ENCODE results near the gene POT1. TPM values are rescaled to one million over a fixed set of nuclear protein-coding genes. Genes with fewer than 3 reads are reported as not detected.

The POT1 gene
- total RNA-seq, 1 experiment from 2014 or later, result 22.7 TPM

DNA sequence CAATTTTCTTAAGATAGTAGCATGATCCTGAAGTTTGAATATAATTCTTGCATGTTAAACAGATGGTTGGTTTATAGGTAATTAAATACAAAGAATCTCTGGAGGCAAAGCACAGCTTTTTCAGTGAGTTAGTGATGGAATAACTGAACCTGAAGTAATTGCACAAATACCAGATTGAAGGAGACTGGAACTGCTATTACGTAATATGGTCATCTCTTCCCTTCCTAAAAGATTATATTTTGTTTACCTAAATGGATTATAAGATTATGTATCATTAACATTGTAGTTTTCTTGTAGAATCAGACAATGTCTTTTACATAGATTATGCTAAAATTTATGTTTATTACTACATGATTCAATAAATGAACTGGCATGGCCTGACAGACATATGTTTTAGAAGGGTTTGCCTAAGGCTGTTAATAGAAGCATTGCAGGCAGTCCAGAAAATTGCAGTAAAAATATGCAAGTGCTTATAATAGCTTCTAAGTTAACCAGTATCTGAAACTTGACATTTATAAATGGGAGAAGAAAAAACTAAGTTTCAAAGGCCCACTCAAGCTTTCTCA, 128.2 kb downstream of the POT1 start:
- no peak overlapping the region for H3K4me3 ChIP-seq (ENCODE audit: low read depth, low read length, poor library complexity, severe bottlenecking)
- no peak overlapping the region for H3K27ac ChIP-seq (ENCODE audit: low read depth, low read length, poor library complexity, severe bottlenecking)
- no peak for DNase-seq (ENCODE audit: low spot score)
- no peaks in the 10 kb centered on the region for H3K36me3 ChIP-seq (ENCODE audit: insufficient read depth, low read length, poor library complexity, severe bottlenecking)
- ChIA-PET POLR2A (ENCODE audit: low non-redundant PET) (no interaction called here), CTCF (no interaction called here)
- intact Hi-C loops (cut with micrococcal nuclease; ENCODE audit: unreplicated experiment), result no loop called here
- H3K9me3 ChIP-seq (ENCODE audit: low read depth, low read length, poor library complexity, severe bottlenecking), result no peaks in the 10 kb centered on the region
- no peaks in the 10 kb centered on the region for H3K27me3 ChIP-seq (replicated peaks; ENCODE audit: insufficient read depth, low read depth, low read length, poor library complexity)
- TF ChIP-seq CTCF (conservative IDR thresholded peaks at IDR 0.05; ENCODE audit: low read depth, low read length) (no peak), EZH2 (IDR thresholded peaks at IDR 0.05; ENCODE audit: borderline replicate concordance, low read depth, low read length, poor library complexity, severe bottlenecking) (no peak)
- no peaks in the 10 kb centered on the region for H3K4me1 ChIP-seq (ENCODE audit: insufficient read depth, low read length, poor library complexity, severe bottlenecking)
- no TSS peak for BruUV-seq (replicated peaks)

DNA sequence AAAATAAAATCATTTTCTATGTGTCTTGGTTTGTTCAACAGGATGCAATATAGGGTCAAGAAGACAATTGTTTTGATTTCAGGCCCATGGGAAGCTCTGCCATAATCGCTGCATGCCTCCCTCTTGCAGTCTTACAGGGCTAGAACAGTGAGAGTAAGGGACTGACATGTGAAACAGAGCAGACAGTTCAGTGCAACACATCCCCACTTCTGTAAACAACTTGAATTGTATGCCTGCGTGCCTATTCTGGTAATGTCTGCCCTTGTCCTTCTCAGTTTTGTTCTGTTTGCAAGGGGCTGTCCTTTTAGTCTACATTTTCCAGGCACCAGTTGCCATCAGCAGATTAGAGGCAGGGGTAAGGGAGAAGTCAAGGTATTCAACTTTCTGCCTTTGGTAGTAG, 129.2 kb downstream of the POT1 start:
- intact Hi-C loops (cut with micrococcal nuclease; ENCODE audit: unreplicated experiment), result no loop called here

GRCh38 chr7:124799448-124799847, 130.2 kb downstream of the POT1 start:
- Histone ChIP-seq H3K27ac (ENCODE audit: low read depth, low read length, poor library complexity, severe bottlenecking) (no peak overlapping the region), H3K9me3 (ENCODE audit: low read depth, low read length, poor library complexity, severe bottlenecking) (no peaks in the 10 kb centered on the region), H3K4me3 (ENCODE audit: low read depth, low read length, poor library complexity, severe bottlenecking) (no peak overlapping the region), H3K36me3 (ENCODE audit: insufficient read depth, low read length, poor library complexity, severe bottlenecking) (no peaks in the 10 kb centered on the region), H3K27me3 (replicated peaks; ENCODE audit: insufficient read depth, low read depth, low read length, poor library complexity) (no peaks in the 10 kb centered on the region), H3K4me1 (ENCODE audit: insufficient read depth, low read length, poor library complexity, severe bottlenecking) (no peaks in the 10 kb centered on the region)
- TF ChIP-seq CTCF (conservative IDR thresholded peaks at IDR 0.05; ENCODE audit: low read depth, low read length), result no peak
- TF ChIP-seq EZH2 (IDR thresholded peaks at IDR 0.05; ENCODE audit: borderline replicate concordance, low read depth, low read length, poor library complexity, severe bottlenecking), result no peak
- BruUV-seq (replicated peaks), result no TSS peak
- DNase-seq (ENCODE audit: low spot score), result no peak
- POLR2A ChIA-PET (ENCODE audit: low non-redundant PET), result no interaction called here
- intact Hi-C loops (cut with micrococcal nuclease; ENCODE audit: unreplicated experiment), result no loop called here
- CTCF ChIA-PET, result no interaction called here

More for the DNA sequence above, 129.2 kb downstream of the POT1 start:
- no peaks in the 10 kb centered on the region for H3K36me3 ChIP-seq (ENCODE audit: insufficient read depth, low read length, poor library complexity, severe bottlenecking)
- H3K27ac ChIP-seq (ENCODE audit: low read depth, low read length, poor library complexity, severe bottlenecking), result no peak overlapping the region
- no peaks in the 10 kb centered on the region for H3K4me1 ChIP-seq (ENCODE audit: insufficient read depth, low read length, poor library complexity, severe bottlenecking)
- H3K9me3 ChIP-seq (ENCODE audit: low read depth, low read length, poor library complexity, severe bottlenecking), result no peaks in the 10 kb centered on the region
- no peak overlapping the region for H3K4me3 ChIP-seq (ENCODE audit: low read depth, low read length, poor library complexity, severe bottlenecking)
- BruUV-seq (replicated peaks), result no TSS peak
- CTCF ChIA-PET, result no interaction called here
- TF ChIP-seq EZH2 (IDR thresholded peaks at IDR 0.05; ENCODE audit: borderline replicate concordance, low read depth, low read length, poor library complexity, severe bottlenecking) (no peak), CTCF (conservative IDR thresholded peaks at IDR 0.05; ENCODE audit: low read depth, low read length) (no peak)
- no peaks in the 10 kb centered on the region for H3K27me3 ChIP-seq (replicated peaks; ENCODE audit: insufficient read depth, low read depth, low read length, poor library complexity)
- POLR2A ChIA-PET (ENCODE audit: low non-redundant PET), result no interaction called here
- no peak for DNase-seq (ENCODE audit: low spot score)
